ENCODE results near the gene EFCAB12.

EFCAB12 gene

DNA sequence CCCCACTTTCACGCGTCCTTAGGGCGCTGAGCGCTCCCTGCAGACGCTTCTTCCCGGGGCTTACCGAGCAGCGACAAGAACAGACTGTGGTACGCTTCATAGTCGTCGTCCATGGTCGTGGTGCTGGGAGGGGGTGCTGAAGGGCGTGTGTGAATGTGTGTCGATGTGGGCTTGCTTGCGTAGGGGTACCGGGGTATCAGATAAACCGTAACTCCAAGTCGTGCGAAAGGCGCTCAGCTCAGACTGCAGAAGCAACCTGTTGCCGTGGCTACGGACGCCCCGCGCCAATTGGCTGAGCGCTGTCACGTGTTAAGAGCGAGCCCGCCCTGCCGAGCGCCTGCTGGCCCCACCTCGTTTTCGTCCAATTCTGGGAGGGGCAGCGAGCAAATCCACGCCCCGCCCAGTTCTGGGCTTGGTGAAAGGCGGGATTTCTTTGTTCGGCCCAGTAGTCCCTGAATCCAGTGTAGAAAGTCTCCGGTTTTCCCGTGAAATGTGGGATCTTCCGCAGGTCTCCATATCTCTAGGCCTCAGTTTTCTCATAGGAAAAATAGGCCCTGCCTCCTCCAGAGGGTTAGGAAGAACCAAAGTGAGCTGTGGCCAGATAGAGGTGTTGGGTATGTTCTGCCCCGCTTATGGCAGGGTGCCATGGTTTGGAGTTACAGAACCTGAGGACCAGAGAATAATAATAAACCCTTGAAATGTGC is at the start of gene EFCAB12:
Gene EFCAB12, minus strand, starts transcription at position 261 of the 704 bp plus-strand sequence. Its CDS starts 148 bp downstream, at position 113.
- peak; percentile 84 for DNase-seq

DNA sequence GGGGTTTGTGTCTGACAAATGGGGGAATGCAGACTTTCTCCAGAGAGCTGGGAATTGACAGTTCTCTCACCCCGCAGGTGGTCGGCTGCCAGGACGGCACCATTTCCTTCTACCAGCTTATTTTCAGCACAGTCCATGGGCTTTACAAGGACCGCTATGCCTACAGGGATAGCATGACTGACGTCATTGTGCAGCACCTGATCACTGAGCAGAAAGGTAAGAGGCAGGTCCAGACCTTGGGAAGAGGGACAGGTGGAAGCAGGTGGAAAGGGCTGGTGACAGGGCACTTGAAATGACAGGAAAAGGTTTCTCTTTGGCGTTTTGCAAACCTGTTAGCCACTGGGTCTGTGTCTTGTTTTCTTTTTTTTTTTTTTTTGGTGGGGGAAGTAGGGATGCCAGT is 48.1 kb upstream of the EFCAB12 start:
- no peak for DNase-seq

DNA sequence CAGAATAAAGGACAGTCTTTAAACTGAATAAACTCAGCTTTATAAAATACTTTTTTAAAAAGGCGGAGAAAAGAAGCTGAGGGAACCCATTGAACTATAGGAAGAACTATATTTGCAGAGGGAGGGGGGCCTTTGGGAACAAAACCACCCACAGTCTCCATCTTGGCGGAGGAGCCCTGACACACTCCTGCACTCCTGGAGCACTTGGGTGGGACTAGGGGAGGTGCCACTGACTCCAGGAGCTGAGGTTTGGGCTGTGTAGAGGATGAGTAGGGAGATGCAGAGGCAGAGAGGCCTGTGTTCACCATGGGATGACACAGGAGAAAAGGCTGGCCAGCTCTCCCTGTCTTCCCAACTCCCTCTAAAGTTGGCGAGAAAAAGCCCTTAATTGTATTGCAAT is 47.4 kb upstream of the EFCAB12 start:
- no peak for DNase-seq

DNA sequence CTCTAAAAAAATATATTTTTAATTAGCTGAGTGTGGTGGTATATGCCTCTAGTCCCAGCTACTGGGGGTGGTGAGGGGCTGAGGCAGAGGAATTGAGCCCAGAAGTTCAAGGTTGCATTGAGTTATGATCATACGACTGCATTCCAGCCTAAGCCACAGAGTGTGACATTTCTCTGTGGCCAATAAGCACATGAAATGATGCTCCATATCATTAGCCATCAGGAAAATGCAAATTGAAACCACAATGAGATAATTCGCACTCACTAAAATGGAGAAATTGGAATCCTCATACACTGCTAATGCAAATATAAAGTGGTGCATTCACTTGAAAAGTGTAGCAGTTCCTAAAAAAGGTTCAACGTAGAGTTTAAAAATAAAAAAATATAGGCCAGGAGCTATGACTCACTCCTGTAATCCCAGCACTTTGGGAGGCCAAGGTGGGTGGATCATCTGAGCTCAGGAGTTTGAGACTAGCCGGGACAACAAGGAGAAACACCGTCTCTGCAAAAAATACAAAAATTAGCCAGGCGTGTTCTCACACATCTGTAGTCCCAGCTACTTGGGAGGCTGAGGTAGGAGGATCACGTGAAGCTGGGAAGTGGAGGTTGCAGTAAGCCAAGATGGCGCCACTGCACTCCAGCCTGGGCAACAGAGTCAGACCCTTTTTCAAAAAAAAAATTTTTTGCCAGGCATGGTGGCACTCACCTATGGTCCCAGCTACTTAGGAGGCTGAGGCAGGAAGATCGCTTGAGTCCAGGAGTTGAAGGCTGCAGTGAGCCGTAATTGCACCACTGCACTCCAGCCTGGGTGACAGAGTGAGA is 46.8 kb upstream of the EFCAB12 start:
- DNase-seq: no peak

DNA sequence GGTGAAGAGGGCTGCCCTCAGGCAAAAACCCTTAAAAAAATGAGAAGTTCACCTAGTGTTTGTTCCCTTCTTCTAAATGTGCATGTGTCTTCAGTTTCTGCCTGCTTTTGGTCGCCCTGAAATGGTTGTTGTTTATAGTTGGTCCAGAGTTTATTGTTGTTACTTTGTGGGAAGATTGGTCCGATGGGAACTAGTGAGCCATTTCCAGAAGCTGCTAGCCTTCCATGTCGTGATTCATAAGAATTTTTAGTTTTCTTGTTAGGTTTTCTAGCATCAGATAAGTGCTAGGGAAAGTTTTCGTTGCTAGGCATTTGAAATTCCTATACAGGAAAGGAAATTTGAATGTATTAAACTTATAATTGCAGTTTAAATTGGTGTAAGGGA is 45.3 kb upstream of the EFCAB12 start:
- no peak for DNase-seq

DNA sequence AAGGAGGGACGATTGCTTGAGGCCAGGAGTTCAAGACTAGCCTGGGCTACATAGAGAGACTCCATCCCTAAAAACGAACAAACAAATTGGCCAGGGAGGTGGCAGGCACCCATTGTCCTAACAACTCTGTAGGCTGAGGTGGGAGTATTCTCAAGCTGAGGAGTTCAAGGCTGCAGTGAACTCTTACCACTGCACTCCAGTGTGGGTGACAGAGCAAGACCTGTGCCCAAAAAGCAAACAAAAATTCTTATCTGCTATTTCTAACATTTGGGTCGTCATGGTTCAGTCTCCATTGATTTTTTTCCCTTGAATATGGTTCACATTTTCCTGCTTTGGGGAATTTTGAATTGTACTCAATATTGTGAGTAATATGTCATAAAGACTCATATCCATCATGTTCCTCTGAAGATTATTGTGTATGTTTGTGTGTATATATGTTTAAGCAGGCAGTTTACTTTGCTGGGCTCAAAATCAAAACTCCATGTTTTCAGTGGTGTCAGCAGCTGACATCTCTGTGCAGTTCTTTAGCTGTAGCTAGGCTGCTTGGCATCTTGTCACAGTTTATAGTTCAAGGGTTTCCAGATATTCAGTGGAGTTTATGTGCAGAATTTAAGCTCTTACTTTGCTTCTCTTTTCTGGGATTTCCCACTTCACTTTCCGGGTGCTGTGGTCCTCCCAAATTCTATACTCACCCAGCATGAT is 44.8 kb upstream of the EFCAB12 start:
- no peak for DNase-seq

DNA sequence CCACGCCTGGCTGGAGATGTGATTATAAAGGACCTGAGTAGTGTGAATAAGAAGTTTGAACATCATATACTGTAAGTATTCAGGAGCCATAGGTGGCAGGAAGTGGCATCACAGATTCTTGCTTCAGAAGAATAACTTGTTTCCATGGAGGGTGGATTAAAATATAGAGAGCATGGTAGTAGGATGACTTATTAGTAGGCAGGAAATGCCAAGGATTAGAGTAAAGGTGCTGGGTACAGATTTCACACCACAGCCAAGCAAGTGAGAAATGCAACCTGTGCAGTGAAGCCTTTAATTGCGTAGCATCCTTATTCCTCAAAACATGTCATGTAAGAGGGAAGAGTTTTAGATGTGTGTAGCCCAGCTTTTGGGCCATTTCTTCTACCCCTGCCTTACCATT is 42.4 kb upstream of the EFCAB12 start:
- no peak for DNase-seq

DNA sequence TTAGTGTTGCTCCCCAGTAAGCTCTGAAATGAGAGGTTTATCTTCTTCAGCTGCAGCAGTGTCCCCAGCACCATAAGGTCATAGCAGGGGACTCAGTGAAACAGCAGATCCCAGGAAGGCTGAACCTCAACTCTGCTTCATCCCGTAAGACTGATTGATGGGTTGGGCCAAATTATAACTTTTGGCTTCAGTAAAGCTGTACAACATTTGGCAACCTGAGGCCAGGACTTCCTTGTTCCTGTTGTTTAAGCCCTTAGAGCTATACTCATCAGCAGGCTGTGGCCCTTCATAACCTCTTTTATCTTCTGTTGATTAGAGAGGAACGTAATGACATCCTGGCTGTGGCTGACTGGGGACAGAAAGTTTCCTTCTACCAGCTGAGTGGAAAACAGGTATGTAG is 40.6 kb upstream of the EFCAB12 start:
- no peak for DNase-seq

DNA sequence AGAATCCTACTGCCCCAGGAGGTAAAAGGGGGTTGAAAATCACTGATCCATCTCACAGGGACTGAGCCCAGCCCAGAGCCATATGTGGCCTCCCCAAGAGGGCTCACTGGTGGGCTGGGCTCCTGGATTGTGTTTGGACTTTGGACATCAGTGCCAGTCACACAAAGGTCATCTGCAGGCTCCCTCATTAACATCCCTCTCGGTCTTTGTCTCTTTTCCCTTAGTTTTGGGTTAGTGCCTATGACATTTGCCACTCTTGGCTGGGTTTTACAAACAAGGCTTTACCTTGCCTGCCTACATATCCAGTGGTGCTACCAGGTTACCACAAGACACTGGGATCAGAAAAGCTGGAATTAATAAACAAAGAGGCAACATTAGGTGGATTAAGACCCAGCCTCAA is 39.5 kb upstream of the EFCAB12 start:
- DNase-seq: no peak

DNA sequence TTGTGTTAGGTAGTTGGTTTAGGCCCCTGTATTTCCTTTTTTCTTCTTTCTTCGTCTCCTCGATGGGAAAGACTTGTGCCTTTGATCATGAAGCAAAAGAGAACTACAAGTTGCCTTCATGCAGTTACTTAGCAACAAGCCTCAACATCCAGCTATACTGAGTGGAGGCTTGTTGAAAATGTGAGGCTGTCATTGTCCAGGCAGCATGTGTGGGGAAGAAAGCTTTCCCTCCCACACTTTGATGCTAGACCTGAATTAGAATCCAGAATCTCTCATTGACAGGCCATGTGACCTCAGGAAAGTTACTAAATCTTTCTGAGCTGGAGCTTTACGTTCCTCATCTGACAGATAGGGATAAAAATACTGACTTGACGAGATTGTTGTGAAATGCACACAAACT is 35.3 kb upstream of the EFCAB12 start:
- DNase-seq: no peak

DNA sequence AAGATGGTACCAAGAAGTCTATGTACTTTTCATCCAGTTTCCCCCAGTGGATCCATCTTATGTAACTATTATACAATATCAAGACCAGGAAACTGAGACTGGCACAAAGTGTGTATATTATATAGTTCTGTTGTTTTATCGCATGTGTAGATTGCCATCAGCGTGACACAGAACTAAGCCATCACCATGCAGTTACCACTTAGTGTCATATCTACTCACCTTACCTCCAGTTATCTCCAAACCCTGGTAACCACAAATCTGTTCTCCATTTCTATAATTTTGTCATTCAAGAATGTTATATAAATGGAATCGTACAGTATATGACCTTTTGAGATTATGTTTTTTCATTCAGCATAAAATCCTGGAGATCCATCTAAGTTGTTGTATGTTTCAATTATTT is 34.7 kb upstream of the EFCAB12 start:
- no peak for DNase-seq

DNA sequence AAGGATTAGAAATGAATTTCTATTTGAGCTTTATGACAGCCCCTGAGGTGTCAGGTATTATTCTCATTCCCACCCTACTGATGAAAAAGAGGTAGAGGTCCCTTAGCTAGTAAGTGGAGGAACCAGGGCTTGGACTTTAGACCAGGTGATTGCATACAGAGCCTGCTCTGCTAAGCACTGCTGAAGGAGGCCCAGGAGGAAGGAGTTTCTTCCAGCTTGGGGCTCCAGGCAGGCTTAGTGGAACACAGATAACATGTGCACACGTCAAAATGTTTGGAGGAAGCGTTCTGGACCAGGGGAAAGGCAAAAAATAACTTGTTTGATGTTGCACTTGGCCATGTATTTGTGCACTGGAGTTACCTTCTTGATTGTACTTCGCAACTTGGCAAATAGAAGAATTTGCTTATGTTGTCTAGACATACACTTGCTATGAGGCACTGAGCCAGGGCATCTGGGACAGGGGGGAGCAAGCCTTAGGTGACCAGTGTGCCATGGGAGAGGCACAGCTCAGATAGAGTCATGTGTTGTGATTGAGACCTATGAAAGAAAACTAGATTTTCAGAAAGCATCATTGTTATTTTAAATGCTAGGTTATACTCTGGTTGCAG is 34.0 kb upstream of the EFCAB12 start:
- no peak for DNase-seq

DNA sequence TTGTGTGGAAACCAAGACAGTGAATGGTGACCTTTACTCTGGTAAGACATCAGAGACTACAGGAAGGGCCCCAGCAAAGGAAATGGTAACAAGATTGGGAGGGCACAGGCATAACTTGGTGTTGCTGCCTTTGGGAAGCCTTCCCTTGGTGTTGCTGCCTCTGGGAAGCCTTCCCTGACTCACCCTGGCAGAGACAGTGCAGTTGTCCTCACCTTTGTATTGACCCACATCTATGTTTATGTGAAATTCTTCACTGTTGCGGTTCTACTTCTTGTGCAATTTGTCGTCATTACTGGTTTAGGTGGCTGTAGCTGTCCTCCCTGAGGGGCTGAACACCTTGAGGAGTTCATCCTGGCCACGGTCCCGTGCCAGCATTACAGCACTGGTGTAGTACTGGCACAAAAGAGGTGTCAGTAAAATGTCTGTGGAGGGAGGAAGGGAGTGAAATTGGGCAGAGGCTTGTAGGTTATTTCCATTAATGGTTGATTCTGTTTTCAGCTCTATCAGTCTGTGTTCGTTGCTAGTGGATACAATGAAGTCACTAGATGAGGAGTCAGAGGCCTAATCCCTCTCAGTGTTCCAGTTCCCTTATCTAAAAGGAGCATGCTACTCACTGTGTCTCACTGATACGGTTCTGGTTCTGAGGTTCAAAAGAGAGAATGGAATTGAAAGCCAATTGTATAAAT is 33.2 kb upstream of the EFCAB12 start:
- no peak for DNase-seq

DNA sequence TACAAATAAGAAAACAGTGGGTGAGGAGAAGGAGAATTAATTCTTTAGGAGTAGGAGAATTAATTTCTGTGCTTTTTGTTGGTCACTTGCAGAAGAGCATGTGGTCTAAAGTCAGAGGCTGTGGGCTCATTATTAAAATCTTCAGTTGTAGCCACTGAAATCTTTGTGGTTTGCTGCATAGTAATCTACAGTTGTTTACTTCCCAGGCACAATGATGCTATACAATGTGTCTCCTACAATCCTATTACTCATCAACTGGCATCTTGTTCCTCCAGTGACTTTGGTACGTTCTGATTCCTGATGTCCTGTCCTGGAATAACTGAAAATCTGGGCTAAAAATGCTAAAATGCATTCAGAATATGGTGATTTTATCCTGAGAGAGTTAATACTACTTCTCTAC is 32.6 kb upstream of the EFCAB12 start:
- DNase-seq: no peak

DNA sequence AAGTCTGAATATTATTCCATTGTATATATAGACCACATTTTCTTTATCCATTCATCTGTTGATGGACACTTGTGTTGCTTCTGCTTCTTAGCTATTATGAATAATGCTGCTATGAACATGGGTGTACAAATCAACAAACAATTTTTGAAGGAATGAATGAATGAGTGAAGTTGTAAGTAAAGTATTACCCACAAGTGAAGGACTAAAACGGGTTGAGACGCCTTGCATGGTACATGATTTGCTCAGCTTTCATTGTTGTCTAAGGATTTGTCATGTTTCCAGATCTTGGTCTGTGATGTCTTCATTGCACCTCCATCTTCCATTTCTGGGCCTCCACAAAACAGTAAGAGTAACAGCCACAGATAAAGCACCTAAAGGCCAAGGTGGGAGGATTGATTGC is 32.1 kb upstream of the EFCAB12 start:
- no peak for DNase-seq

DNA sequence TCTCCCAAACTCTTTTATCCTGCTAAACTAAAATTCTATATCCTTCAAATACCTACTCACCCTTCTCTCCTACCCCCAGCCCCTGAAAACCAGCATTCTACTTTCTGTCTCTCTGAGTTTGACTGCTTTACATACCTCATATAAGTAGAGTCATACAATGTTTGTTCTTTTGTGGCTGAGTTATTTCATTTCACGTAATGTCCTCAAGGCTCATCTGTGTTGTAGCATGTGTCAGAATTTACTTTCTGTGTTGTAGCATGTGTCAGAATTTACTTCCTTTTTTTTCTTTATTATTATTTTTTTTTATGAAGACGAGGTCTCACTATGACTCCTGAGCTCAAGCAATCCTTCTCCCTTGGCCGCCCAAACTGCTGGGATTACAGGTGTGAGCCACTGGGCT is 31.7 kb upstream of the EFCAB12 start:
- DNase-seq: no peak

DNA sequence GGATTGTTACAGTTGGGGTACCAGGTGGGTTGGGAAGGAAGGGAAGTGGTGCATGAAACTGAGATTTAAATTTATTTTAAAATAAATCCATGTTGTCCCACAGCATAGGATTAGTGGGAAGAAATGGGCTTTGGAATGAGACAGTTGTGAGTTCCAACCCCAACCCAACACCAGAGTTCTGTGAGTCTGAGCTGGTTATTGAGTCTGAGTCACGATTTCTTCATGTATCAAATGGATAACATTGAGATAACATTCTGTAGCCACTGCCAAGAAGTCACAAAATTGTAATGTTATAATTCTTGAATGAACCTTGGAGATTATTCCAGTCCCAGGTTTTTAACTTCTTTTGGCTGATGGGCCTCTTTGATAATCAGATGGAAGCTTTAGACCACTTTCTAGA is 25.3 kb upstream of the EFCAB12 start:
- DNase-seq: no peak

DNA sequence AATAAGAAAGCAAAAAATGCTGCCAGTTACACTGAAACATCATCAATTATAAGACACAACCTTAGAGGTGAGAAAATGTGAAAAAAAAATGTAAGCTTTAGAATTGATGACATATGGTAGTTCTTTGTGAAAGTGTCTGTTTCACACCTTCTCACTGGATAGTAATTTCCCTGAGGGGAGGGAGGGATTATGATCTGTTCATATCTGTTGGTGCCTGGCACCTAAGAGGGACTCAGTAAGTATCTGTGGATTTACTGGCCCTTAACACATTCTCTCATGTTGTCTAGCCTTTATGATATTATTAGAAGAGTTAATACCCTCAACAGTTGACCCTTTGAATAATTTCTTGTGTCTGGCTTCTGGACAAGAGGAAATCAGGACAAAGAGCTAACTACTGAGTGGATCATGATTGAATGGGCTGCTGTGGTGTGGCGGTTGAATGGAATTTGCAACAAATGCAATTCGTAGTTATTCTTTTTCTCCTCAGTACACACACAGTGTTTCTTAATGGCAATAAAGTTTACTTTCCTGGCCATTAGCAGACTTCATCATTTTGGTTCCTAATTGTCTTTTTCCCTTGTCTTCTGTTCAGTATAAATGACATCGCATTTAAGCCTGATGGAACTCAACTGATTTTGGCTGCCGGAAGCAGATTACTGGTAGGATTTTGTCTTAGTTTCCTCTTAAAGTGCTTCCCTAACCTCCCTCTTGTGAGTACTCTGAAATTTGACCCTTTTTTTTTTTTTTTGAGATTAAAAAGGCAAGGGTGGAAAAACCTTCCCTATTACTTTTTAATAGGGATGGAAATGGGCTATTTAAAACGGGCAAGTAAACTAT is 21.1 kb upstream of the EFCAB12 start:
- DNase-seq: no peak

DNA sequence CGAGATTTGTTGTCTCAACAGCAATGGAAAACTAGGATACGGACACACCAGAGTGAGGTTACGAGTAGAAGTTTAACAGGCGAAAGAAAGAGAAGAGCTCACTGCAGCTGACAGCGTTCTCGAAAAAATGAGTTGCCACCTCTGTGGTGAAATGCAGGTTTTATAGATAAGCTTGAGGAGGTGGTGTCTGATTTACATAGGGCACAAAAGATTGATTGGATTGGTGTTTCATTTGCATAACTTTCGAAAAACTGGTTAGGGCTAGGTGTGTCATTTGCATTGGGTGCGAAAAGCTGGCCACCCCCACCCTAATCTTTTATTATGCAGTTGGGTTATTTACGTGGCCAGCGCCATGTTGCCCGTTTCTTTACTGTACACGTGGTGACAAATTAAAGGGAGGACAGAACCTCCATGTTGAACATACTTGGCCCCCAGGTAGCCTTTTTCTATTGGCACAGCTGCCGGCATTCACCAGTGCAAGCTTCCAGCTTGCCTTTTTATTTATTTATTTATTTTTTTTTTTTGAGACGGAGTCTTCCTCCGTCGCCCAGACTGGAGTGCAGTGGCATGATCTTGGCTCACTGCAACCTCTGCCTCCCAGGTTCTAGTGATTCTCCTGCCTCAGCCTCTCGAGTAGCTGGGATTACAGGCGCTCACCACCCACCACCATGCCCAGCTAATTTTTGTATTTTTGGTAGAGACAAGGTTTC is 19.9 kb upstream of the EFCAB12 start:
- peak; percentile 92 for DNase-seq

DNA sequence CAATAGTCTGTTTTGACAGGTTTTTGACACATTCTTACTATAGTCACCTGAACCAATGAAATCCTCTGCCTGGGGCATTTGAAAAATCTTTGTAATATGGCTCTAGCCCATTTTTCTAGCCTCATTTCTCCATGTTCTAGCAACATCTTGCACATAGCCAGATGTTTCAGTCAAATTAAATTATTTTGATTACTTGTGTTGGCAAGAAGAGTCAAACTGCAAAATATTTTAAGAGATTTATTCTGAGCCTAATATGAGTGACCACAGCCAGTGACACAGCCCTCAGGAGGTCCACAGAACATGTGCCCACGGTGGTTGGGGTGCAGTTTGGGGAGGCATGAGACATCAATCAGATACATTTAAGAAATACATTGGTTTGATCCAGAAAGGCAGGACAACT is 18.5 kb upstream of the EFCAB12 start:
- no peak for DNase-seq

DNA sequence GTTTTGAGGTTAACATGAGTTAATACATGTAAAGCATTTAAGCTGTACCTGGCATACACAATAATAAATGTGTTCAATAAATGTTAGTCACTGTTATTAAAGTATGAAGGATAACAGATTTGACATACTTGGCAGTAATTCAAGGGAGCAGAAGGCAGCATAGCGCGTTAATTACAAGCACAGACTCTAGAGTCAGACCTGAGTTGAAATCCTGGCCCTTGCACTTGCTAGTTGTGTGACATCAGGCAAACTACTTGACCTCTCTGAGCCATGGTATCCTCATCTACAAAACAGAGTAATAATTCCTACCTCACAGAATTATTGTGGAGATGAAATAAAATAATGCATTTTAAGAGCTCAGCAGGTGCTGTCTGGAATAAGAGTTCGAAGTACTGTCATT is 17.0 kb upstream of the EFCAB12 start:
- DNase-seq: no peak
